BLaER1 (cell line): ENCODE data around the gene TIAM1.

Experiments used
- H3K27ac ChIP-seq: shearing (Covaris generic); formaldehyde crosslinking; 2 replicates; pipeline ENCODE4 v1.8.1; 2022
- H3K27me3 ChIP-seq: shearing (Covaris generic); formaldehyde crosslinking; 2 replicates; pipeline ENCODE4 v1.8.1; 2022
- H3K36me3 ChIP-seq: shearing (Covaris generic); formaldehyde crosslinking; 2 replicates; pipeline ENCODE4 v1.8.1; 2022
- H3K4me1 ChIP-seq: shearing (Covaris generic); formaldehyde crosslinking; 2 replicates; pipeline ENCODE4 v1.8.1; 2022
- H3K4me2 ChIP-seq: shearing (Covaris generic); formaldehyde crosslinking; 2 replicates; pipeline ENCODE4 v1.8.1; 2022
- H3K4me3 ChIP-seq: shearing (Covaris generic); formaldehyde crosslinking; 2 replicates; pipeline ENCODE4 v1.8.1; 2022
- H3K9ac ChIP-seq: shearing (Covaris generic); formaldehyde crosslinking; 2 replicates; pipeline ENCODE4 v1.8.1; 2022
- H3K9me3 ChIP-seq: shearing (Covaris generic); formaldehyde crosslinking; 2 replicates; pipeline ENCODE4 v1.8.1; 2022
- H4K20me1 ChIP-seq: shearing (Covaris generic); formaldehyde crosslinking; 2 replicates; pipeline ENCODE4 v1.8.1; 2022
- Cebpa-rat ChIP-seq: shearing (Covaris generic); IDR thresholded peaks from 2 replicates; pipeline ENCODE4 v1.8.1; 2022

The TIAM1 gene

DNA sequence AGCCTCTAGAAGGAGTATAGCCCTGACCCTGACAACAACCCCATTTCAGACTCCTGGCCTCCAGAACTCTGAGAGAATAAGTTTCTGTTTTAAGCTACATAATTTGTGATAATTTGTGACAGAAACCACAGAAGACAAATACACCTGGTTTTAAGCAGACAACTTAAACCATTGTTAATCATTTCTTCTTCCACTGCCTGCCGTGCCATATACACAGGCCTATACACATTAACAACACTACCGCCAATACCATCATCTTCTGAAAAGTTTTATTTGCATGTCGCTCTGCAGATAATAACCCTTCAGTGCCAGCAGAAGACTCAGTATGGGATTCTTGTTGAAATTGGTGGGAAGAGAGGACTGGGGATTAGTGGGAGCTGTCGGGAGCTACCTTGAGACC is 265.8 kb downstream of the TIAM1 start:
- no peak overlapping the region for H3K9ac ChIP-seq
- H3K27me3 ChIP-seq = no peaks in the 10 kb centered on the region
- no peaks in the 10 kb centered on the region for H3K4me1 ChIP-seq
- H3K36me3 ChIP-seq = no peaks in the 10 kb centered on the region
- TF ChIP-seq Cebpa-rat = no peak
- H3K4me3 ChIP-seq = no peak overlapping the region
- no peak overlapping the region for H3K4me2 ChIP-seq
- H4K20me1 ChIP-seq = no peaks in the 10 kb centered on the region
- H3K27ac ChIP-seq = no peak overlapping the region
- no peaks in the 10 kb centered on the region for H3K9me3 ChIP-seq

DNA sequence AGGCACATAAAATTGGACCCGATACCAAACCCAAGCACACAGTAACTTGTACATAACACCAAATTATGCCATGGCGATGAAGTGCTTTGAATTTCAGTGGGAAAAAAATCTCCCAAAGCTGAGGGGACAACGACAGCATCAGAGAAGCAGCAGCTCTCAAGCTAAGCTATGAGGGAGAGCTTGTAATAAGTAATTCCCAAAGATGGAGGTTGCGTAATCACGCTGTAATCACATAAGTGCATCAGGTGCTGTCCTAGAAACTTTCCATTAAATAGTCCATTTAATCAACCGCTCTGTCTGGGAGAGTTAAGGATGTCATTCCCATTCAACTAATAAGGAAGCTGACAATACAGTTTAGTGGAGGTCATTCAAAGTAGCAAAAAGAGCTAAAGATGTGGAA is 268.2 kb downstream of the TIAM1 start:
- Histone ChIP-seq H3K4me3 (no peak overlapping the region), H3K9ac (no peak overlapping the region), H3K9me3 (no peaks in the 10 kb centered on the region), H3K4me2 (no peak overlapping the region), H3K27ac (no peak overlapping the region), H4K20me1 (no peaks in the 10 kb centered on the region), H3K36me3 (no peaks in the 10 kb centered on the region), H3K27me3 (no peaks in the 10 kb centered on the region), H3K4me1 (no peaks in the 10 kb centered on the region)
- TF ChIP-seq Cebpa-rat = peak; percentile 90

DNA sequence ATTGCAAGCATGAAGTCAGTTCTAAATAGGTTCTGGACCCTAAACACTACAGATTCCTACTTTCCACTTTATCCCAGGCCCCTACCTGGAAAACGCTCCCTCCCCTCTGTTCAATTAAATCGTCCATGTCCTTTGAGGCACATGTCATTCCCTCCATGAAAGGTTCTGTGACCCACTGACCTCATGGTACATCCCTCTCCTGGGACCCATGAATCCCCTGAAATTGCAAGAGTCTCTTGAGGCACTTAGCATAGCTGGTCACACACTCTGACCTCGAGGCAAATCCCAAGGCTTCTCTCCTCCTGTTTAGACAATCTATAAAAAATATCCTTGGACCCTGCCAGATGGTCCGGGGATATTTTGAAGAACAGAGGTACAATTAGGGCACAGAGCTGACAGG is 271.5 kb downstream of the TIAM1 start:
- no peak for TF ChIP-seq Cebpa-rat
- Histone ChIP-seq H3K27me3 (no peaks in the 10 kb centered on the region), H3K4me1 (no peaks in the 10 kb centered on the region), H3K27ac (no peak overlapping the region), H4K20me1 (no peaks in the 10 kb centered on the region), H3K9ac (no peak overlapping the region), H3K4me3 (no peak overlapping the region), H3K36me3 (no peaks in the 10 kb centered on the region), H3K9me3 (no peaks in the 10 kb centered on the region), H3K4me2 (no peak overlapping the region)
